HG02981 (cell line): ENCODE data around the gene PTPRC.
"Not testable (repeated sequence)": the region's sequence is repeated elsewhere in the genome, so short reads cannot be mapped to it uniquely, and the experiment has no call there.

ENCODE experiments used
- ATAC-seq: cut with Tn5 transposase; IDR thresholded peaks from one replicate; pipeline ENCODE4 v1.9.1; 2021; ENCODE audit warnings: mild to moderate bottlenecking, moderate library complexity; ENCODE audit not compliant: unreplicated experiment

Gene PTPRC, protein sequence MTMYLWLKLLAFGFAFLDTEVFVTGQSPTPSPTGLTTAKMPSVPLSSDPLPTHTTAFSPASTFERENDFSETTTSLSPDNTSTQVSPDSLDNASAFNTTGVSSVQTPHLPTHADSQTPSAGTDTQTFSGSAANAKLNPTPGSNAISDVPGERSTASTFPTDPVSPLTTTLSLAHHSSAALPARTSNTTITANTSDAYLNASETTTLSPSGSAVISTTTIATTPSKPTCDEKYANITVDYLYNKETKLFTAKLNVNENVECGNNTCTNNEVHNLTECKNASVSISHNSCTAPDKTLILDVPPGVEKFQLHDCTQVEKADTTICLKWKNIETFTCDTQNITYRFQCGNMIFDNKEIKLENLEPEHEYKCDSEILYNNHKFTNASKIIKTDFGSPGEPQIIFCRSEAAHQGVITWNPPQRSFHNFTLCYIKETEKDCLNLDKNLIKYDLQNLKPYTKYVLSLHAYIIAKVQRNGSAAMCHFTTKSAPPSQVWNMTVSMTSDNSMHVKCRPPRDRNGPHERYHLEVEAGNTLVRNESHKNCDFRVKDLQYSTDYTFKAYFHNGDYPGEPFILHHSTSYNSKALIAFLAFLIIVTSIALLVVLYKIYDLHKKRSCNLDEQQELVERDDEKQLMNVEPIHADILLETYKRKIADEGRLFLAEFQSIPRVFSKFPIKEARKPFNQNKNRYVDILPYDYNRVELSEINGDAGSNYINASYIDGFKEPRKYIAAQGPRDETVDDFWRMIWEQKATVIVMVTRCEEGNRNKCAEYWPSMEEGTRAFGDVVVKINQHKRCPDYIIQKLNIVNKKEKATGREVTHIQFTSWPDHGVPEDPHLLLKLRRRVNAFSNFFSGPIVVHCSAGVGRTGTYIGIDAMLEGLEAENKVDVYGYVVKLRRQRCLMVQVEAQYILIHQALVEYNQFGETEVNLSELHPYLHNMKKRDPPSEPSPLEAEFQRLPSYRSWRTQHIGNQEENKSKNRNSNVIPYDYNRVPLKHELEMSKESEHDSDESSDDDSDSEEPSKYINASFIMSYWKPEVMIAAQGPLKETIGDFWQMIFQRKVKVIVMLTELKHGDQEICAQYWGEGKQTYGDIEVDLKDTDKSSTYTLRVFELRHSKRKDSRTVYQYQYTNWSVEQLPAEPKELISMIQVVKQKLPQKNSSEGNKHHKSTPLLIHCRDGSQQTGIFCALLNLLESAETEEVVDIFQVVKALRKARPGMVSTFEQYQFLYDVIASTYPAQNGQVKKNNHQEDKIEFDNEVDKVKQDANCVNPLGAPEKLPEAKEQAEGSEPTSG (N-terminal part only)

DNA sequence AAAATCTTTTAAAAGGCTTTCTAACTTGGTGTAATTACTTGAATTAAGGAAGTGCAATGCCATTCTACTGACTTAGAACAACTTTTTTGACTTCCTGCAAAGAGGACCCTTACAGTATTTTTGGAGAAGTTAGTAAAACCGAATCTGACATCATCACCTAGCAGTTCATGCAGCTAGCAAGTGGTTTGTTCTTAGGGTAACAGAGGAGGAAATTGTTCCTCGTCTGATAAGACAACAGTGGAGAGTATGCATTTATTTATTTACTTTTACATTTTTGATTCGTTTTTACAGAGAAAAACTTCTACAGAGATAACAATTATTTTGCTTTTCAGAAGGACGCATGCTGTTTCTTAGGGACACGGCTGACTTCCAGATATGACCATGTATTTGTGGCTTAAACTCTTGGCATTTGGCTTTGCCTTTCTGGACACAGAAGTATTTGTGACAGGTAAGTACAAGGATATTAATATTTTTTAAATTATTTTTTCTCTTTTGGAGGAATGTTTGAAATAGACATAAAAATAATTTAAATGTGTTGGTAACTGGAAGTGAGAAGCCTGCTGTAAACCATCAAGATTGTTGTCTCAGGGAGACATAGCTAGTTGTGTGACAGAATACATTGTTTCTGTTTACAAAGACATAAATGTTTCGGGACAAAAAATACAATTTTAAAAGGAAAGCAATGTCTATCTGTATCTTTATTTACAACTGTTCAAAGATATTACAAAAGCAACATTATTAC, at the start of gene PTPRC:
PTPRC (plus strand) TSS at position 147 of the 742 bp plus-strand sequence; CDS start at position 376, 229 bp downstream.
- ATAC-seq = peak; percentile 72

DNA sequence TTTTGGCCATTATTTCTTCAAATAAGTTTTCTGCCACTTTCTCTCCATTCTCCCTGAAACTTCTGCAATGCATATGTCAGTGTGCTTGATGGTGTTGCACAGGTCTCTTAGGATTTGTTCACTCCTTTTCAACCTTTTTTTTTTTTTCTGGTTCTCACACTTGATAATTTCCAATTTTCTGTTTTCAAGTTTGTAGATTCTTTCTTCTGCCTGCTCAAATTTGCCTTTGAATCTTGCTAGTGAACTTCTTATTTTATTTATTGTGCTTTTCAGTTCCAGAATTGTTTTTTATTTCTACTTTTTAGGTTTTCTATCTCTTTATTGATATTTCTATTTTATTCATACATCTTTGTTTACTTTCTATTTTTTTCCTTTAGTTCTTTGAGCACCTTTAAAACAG, 48.4 kb upstream of the PTPRC start:
- ATAC-seq = no peak

- no peak for ATAC-seq
Measured at GRCh38 chr1:198595765-198596164, 43.1 kb upstream of the PTPRC start.

- ATAC-seq = no peak
Measured at GRCh38 chr1:198597690-198598430, 41.0 kb upstream of the PTPRC start.

- ATAC-seq = peak; percentile 85
Measured at GRCh38 chr1:198598796-198599321, 40.0 kb upstream of the PTPRC start.

- ATAC-seq = no peak
Measured at GRCh38 chr1:198599749-198600148, 39.1 kb upstream of the PTPRC start.

DNA sequence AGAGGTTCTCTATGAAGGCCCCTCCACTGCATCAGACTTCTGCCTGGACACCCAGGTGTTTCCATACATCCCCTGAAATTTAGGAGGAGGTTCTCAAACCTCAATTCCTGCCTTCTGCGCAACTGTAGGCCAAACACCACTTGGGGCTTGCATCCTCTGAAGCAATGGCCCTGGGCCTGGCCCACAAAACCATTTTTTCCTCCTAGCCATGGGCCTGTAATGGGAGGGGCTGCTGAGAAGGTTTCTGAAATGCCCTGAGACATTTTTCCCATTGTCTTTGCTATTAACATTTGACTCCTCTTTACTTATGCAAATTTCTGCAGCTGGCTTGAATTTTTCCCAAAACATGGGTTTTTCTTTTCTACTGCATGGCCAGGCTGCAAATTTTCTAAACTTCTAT, 37.9 kb upstream of the PTPRC start:
- no peak for ATAC-seq

DNA sequence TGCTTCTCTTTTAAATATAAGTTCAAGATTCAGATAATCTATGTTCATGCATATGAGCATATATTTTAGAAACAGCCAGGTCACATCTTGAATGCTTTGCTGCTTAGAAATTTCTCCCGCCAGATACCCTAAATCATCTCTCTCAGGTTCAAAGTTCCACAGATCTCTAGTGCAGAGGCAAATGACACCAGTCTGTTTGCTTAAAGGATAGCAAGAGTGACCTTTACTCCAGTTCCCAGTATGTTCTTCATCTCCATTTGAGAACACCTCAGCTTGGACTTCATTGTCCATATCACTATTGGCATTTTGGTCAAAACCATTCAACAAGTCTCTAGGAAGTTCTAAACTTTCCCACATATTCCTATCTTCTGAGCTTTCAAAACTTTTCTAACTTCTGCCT, 37.5 kb upstream of the PTPRC start:
- not testable (repeated sequence) for ATAC-seq

GRCh38 chr1:198601936-198602889, 36.6 kb upstream of the PTPRC start:
- no peak for ATAC-seq

DNA sequence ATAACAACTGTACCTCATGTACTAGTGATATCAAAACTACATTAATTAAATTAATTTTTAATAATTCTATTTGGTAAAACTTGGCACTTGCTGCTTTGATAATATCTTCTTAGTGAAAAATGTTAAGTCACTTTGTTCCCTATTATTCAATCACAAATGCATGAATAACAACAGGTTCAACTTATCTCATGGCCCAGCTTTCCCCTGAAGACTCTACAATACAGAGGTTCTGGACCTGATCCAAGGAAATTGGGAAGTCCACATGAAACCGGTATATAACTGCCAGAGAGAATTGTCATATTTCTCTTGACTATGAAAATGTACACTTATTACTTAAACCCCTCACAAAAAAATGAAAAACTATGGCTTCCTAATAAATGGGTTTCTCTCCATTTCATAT, 33.9 kb upstream of the PTPRC start:
- ATAC-seq = no peak

DNA sequence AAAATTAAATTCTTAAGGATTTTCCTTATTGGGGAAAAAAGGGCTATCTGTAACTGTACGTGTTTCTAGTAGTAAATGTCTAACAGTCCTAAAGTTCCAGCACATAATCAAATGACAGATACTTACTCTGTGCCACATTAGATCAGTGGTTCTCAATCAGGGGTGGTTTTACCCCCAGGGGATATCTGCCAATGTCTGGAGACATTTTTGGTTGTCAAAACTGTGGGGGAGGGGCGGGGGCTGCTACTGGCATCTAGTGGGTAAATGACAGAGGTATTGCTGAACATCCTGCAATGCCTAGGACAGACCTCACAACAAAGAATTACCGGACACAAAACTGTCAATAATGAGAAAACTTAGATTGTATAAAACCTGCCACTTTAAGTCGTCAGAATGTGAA, 33.4 kb upstream of the PTPRC start:
- no peak for ATAC-seq

DNA sequence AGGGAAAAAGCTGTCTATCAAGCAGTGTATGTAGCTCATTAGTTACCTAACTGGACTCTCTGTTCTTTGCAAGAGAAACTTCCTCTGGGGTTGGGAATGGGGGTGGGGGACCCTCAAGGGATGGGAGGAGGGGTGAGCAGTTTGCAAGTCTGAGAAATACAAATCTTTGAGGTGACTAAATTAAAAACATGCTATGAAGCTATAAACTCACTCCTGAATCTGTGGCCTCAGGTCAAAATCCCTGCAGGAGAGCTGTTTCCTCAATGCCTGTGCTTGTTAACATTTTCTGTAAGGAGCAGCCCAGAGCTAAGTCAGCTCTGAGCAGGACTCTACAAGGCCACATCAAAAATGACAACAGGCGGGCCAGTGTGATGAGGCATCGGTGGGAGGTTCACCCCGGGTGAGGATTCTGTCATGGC, 32.8 kb upstream of the PTPRC start:
- no peak for ATAC-seq

DNA sequence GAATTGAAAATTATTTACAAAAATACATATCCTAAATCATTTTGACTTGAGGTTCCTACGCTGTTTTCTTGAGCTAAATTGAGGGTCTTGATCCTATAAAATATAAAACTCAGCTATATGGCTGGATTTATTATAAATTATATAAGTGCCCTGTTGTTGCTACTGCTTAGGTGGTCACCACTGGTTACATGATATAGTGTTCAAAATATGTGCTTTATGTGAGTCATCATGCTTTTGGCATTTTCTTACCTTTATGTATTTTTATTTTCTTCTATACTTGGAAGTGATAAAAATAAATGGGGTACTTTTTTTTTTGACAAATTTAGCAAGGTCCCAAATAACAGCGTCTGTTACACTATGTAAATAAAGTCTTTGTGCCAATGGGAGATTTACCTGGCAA, 31.1 kb upstream of the PTPRC start:
- ATAC-seq = no peak

DNA sequence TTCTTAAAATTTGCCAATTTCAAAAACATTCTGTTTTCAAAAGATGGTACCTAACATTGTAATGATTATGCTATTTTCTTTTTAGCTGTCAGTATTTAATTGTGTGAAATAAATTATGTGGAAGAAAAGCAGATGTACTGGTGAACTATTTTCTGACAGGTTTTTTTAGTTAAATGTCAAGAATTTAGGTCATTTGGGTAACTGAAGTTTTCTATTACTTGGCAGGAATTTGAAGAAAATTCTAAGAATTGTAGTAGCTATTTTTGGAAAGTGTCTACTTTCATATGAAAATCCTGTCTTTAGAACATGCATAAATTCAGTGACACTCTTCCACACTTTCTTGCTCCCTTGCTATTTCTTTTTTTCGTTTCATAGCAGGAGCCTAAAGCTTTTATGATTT, 28.5 kb upstream of the PTPRC start:
- no peak for ATAC-seq

GRCh38 chr1:198611219-198611618, 27.6 kb upstream of the PTPRC start:
- no peak for ATAC-seq

DNA sequence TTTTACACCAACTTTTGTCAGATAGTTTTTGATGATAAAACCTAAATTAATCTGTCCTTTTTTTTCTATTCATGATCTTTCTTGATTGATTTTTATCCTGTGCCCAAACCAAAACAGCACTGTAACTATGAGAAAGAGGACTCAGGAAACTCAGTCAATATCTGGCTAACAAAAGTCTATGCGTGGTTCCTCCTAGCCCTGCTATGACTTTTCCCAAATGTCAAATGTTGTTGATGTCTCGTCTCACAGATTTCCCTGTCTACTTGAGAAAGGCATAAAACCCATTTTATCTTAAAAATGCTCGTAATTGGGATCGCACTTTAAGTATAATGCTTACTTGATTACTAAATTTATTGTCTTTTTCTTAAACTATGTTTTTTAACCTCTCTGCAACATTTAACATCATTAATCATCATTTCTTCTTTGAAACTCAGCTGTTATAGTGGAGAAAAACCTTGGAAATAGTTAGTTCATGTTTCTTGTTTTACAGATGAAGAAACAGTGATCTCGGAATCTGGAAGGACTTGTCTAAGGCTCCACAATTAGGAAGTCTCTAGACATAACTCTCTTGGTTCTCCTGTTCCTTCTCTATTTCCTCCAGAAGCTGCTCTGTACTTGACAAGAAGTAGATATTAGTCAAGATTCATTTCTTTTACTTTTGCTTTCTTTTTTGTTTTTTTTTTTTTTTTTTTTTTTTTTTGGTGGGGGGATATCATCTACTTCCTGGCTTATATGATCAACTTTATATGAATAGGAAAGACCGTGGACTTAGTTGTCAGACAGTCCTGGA, 26.2 kb upstream of the PTPRC start:
- no peak for ATAC-seq

DNA sequence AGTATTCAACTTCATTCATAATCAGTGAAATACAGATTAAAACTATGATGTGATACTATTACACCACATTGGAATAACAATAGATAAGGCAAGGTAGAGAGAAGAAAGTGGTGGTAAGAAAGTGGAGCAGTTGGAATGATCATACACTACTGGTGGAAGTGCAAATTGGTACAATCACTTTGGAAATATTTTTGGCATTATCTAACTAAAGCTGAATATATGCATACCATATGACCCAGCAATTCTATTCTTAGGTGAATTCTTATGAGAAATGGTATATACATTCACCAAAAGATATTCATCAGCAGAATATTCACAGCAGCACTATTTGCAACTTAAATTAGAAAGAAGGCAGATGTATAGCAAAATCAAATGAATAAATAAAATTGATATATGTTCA, 21.4 kb upstream of the PTPRC start:
- ATAC-seq = no peak
